ENCODE data around the gene HMGB3. TPM values are rescaled to one million over a fixed set of nuclear protein-coding genes. Genes with fewer than 3 reads are reported as not detected.
"Not testable (repeated sequence)": the region's sequence is repeated elsewhere in the genome, so short reads cannot be mapped to it uniquely, and the experiment has no call there.

Gene HMGB3
- total RNA-seq, 1 donor from 2014 or later = 130 TPM

- H3K27ac Mint-ChIP-seq = no peak overlapping the region
These were observed 27.5 kb upstream of the HMGB3 start for GRCh38 chrX:150955590-150955989.

GRCh38 chrX:150958177-150958576 is 25.0 kb upstream of the HMGB3 start:
- H3K27ac Mint-ChIP-seq = no peak overlapping the region
- H3K9me3 Mint-ChIP-seq = no peaks in the 10 kb centered on the region
- no peak for TF ChIP-seq CTCF (conservative IDR thresholded peaks at IDR 0.05)

More at GRCh38 chrX:150955590-150955989, 27.5 kb upstream of the HMGB3 start:
- H3K9me3 Mint-ChIP-seq = no peaks in the 10 kb centered on the region
- no peak for TF ChIP-seq CTCF (conservative IDR thresholded peaks at IDR 0.05)
- no peaks in the 10 kb centered on the region for H3K27me3 Mint-ChIP-seq
- no peak for DNase-seq (ENCODE audit: extremely low spot score, unreplicated experiment)
- H3K36me3 Mint-ChIP-seq = no peaks in the 10 kb centered on the region
- no peaks in the 10 kb centered on the region for H3K4me1 Mint-ChIP-seq (ENCODE audit: unreplicated experiment)
- no peak overlapping the region for H3K4me3 Mint-ChIP-seq

GRCh38 chrX:150959557-150959956 is 23.6 kb upstream of the HMGB3 start:
- no peaks in the 10 kb centered on the region for H3K4me1 Mint-ChIP-seq (ENCODE audit: unreplicated experiment)
- no peak overlapping the region for H3K4me3 Mint-ChIP-seq
- TF ChIP-seq CTCF (conservative IDR thresholded peaks at IDR 0.05) = no peak
- no peak for DNase-seq (ENCODE audit: extremely low spot score, unreplicated experiment)
- H3K27ac Mint-ChIP-seq = no peak overlapping the region
- H3K9me3 Mint-ChIP-seq = no peaks in the 10 kb centered on the region
- no peaks in the 10 kb centered on the region for H3K36me3 Mint-ChIP-seq
- no peaks in the 10 kb centered on the region for H3K27me3 Mint-ChIP-seq

More at GRCh38 chrX:150958177-150958576, 25.0 kb upstream of the HMGB3 start:
- H3K4me3 Mint-ChIP-seq = no peak overlapping the region
- DNase-seq (ENCODE audit: extremely low spot score, unreplicated experiment) = no peak
- H3K4me1 Mint-ChIP-seq (ENCODE audit: unreplicated experiment) = no peaks in the 10 kb centered on the region
- no peaks in the 10 kb centered on the region for H3K27me3 Mint-ChIP-seq
- H3K36me3 Mint-ChIP-seq = no peaks in the 10 kb centered on the region

GRCh38 chrX:150961631-150962030 is 21.5 kb upstream of the HMGB3 start:
- no peak for DNase-seq (ENCODE audit: extremely low spot score, unreplicated experiment)
- Mint-ChIP-seq H3K27me3 (no peaks in the 10 kb centered on the region), H3K4me3 (no peak overlapping the region), H3K27ac (no peak overlapping the region), H3K4me1 (ENCODE audit: unreplicated experiment) (peaks cover 7% of the 10 kb centered on the region), H3K36me3 (no peaks in the 10 kb centered on the region), H3K9me3 (no peaks in the 10 kb centered on the region)
- TF ChIP-seq CTCF (conservative IDR thresholded peaks at IDR 0.05) = no peak

- peaks cover 13% of the 10 kb centered on the region for H3K4me1 Mint-ChIP-seq (ENCODE audit: unreplicated experiment)
- H3K27ac Mint-ChIP-seq; H3K27me3 Mint-ChIP-seq; H3K9me3 Mint-ChIP-seq; DNase-seq (ENCODE audit: extremely low spot score, unreplicated experiment); H3K36me3 Mint-ChIP-seq; H3K4me3 Mint-ChIP-seq: not testable (repeated sequence)
These were observed 18.7 kb upstream of the HMGB3 start for GRCh38 chrX:150964416-150964815.

GRCh38 chrX:150966235-150966634 is 16.9 kb upstream of the HMGB3 start:
- no peaks in the 10 kb centered on the region for H3K9me3 Mint-ChIP-seq
- no peaks in the 10 kb centered on the region for H3K27me3 Mint-ChIP-seq
- TF ChIP-seq CTCF (conservative IDR thresholded peaks at IDR 0.05) = no peak
- peaks cover 13% of the 10 kb centered on the region for H3K4me1 Mint-ChIP-seq (ENCODE audit: unreplicated experiment)
- no peak for DNase-seq (ENCODE audit: extremely low spot score, unreplicated experiment)
- no peak overlapping the region for H3K4me3 Mint-ChIP-seq
- H3K27ac Mint-ChIP-seq = no peak overlapping the region
- H3K36me3 Mint-ChIP-seq = no peaks in the 10 kb centered on the region

Measured in type B pancreatic cell (in vitro differentiated cells).